ENCODE measurements around the gene TAB2.

Gene TAB2

GRCh38 chr6:149423964-149424440 is 106.5 kb downstream of the TAB2 start:
- no peaks in the 10 kb centered on the region for H3K36me3 Mint-ChIP-seq (ENCODE audit: low read depth)
- no peak for TF ChIP-seq CTCF (IDR thresholded peaks at IDR 0.05; ENCODE audit: unreplicated experiment in 3 of 3)
- H3K27ac Mint-ChIP-seq, result peak overlapping the region; percentile 74 to 86 (median 84)
- peaks cover 12% of the 10 kb centered on the region for H3K4me1 Mint-ChIP-seq
- H3K9me3 Mint-ChIP-seq, result no peaks in the 10 kb centered on the region
- peaks cover 14% of the 10 kb centered on the region for H3K27me3 Mint-ChIP-seq (ENCODE audit: low read depth)
- H3K4me3 Mint-ChIP-seq, result no peak overlapping the region

- Mint-ChIP-seq H3K4me3 (no peak overlapping the region), H3K36me3 (ENCODE audit: low read depth) (no peaks in the 10 kb centered on the region), H3K4me1 (peaks cover 17% of the 10 kb centered on the region), H3K27me3 (ENCODE audit: low read depth) (peaks cover 14% of the 10 kb centered on the region), H3K9me3 (no peaks in the 10 kb centered on the region), H3K27ac (no peak overlapping the region)
- TF ChIP-seq CTCF (IDR thresholded peaks at IDR 0.05; ENCODE audit: unreplicated experiment in 3 of 3), result no peak
Observed at GRCh38 chr6:149425224-149425623, 107.7 kb downstream of the TAB2 start.

- TF ChIP-seq CTCF (IDR thresholded peaks at IDR 0.05; ENCODE audit: unreplicated experiment in 3 of 3), result no peak
- Mint-ChIP-seq H3K4me3 (no peak overlapping the region), H3K4me1 (peaks cover 17% of the 10 kb centered on the region), H3K36me3 (ENCODE audit: low read depth) (no peaks in the 10 kb centered on the region), H3K27me3 (ENCODE audit: low read depth) (peaks cover 14% of the 10 kb centered on the region), H3K9me3 (no peaks in the 10 kb centered on the region), H3K27ac (no peak overlapping the region)
Observed at GRCh38 chr6:149425754-149426153, 108.2 kb downstream of the TAB2 start.

DNA sequence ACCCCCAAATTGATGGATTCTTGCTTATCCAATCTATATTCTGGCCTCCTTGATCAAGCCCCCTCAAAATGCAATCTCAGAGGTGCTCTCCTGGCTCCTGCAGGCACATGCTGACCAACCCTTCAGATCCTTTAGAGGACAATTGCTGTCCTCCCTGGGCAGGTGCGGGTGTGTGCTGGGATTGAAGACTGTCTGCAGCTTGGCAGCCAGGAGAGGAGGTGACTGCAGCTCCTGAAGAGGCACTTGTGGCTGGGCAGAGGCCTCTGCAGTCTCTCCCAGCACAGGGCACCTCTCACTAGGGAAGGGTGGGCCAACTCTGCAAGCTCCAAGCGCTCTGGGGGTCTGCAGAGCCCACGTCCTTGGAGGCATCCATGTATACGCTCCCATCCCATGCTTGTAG is 111.1 kb downstream of the TAB2 start:
- Mint-ChIP-seq H3K4me3 (no peak overlapping the region), H3K4me1 (peaks cover 13% of the 10 kb centered on the region), H3K9me3 (no peaks in the 10 kb centered on the region), H3K27me3 (ENCODE audit: low read depth) (peaks cover 11% of the 10 kb centered on the region), H3K27ac (no peak overlapping the region), H3K36me3 (ENCODE audit: low read depth) (no peaks in the 10 kb centered on the region)
- no peak for TF ChIP-seq CTCF (IDR thresholded peaks at IDR 0.05; ENCODE audit: unreplicated experiment in 3 of 3)

GRCh38 chr6:149429427-149430360 is 112.2 kb downstream of the TAB2 start:
- H3K27ac Mint-ChIP-seq, result peak overlapping the region in 1 of 3 experiments; percentile 37
- no peaks in the 10 kb centered on the region for H3K9me3 Mint-ChIP-seq
- peak in 1 of 3 experiments; percentile 9 for TF ChIP-seq CTCF (IDR thresholded peaks at IDR 0.05; ENCODE audit: unreplicated experiment in 3 of 3)
- H3K4me1 Mint-ChIP-seq, result peaks cover 16% of the 10 kb centered on the region
- no peak overlapping the region for H3K4me3 Mint-ChIP-seq
- peaks cover 14% of the 10 kb centered on the region for H3K27me3 Mint-ChIP-seq (ENCODE audit: low read depth)
- H3K36me3 Mint-ChIP-seq (ENCODE audit: low read depth), result no peaks in the 10 kb centered on the region
